Occipital lobe (tissue), 2 donors: ENCODE results near the gene FERMT3. TPM values are rescaled to one million over a fixed set of nuclear protein-coding genes. Genes with fewer than 3 reads are reported as not detected.

Experiments
- DNase-seq: peaks from one replicate; lab custom pipeline; 2025; lab: John Stamatoyannopoulos, UW
- total RNA-seq: library from RNA; depleted of rRNA; stranded (reverse); fragments of >200 nt; gene quantifications from one replicate; pipeline ENCODE4 v1.2.3, GENCODE V29; 2014

Gene FERMT3
- total RNA-seq, 1 donor from 2014 or later, result 1.6 TPM

DNA sequence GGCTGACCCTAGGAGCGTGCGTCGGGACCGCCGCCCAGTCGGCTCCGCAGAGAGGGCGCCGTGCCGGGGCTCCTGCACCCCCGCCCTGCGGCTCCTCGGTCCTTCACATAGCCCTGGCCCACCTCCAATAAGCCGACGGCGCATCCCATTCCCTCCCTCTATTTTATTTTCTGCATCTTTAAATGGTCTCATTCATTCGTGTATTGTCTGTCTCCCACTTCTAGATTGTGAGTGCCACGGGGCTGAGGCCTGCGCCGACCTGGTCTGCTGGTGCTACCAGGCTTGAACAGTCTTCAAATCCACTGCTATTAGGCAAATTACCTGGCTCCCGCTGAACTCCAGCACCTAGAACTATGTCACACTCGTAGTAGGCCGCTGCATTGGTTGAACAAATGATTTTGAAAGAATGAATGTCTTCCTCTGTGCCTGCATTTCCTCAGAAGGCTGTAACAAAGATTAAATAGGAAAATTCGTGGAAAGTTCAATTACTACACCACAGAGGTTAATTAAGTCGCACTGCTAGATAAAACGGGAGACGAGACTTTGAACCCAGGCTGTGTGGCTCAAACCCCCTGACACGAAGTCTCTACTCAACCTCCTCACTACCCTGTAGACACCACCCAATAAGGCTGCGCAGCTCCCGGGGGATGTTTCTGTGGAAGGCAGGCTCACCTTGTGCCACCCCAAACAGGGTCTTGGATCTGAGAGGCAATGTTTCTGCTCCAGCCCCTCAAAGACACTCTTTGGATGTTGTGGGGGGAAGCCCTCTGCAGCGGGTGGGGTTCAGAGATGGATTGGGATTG, 41.4 kb downstream of the FERMT3 start:
- DNase-seq, result no peak

DNA sequence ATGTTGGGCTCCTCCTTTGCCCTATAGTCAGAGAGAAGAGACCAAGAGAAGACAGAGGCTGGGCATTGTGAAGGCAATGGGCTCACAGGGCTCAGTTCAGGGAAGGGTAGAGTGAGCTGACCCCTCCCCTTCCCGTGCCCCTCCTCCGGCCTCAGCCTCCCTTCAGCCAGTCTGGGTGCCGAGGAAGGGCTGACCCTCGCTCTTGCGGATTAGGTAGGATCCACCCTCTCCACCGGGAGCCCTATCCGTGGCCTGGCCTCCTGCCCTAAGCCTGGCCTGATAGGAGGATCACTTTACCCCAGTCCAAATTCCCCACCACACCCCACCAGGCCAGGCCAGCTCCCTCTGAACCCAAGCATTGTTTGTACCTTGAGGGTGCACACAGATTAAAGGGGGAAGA, 42.1 kb downstream of the FERMT3 start:
- no peak for DNase-seq

DNA sequence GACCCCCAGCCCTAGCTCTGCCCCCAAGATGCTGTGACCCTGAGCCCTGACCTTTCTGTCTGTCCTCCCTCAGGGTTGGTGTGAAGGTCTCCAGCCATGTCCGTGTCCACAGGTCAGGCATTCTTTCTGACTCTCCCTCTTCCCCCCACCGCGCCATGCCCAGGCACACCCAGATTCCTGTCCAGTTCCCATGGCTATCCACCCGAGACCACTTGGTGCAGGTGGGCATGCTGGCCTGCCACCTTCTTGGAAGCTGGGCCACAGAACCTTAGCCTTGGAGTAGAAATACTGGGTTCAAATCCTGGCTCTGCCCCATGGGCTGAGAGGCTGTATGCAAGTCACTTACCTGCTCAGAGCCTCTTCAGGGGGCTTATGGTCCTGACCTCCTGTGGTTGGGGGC, 42.5 kb downstream of the FERMT3 start:
- DNase-seq, result no peak

DNA sequence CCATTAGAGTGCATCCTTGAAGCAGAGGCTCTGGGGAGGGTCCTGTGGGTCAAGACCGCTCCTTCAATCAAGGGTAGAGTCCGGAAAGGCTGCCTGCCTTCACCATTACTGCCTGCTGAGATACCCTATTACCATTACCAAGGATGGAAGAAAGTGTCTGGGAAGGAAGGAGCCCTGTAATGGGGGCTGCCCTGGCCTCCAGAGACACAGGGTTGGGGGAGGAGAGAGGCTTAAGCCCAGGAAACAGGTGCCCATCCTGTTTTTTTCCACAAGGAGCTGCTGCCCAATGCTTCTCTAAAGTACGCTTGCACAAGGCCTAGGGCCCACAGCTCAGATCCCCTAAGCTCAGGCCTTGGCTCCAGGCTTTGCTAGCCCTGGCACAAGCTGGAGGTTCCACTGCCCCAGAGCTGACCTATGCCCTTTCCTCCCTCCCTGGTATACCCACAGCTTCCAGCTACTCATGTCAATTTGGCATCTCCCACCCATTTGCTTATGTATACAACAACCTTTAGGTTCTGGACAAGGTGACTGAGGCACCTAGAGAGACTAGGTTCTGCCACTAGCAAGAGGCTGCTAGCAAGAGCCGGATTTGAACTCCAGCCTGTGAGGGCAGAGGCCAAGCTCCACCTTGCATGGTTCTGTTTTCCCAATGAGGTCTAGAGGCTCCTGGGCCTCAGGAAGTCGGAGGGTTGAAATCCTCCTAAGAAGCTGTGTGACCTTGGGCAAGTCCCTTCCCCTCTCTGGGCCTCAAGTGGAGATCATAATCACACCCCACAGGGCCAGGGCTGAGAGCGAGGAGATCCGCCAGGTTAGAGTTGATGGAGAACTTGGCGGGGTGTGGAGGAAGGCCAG, 43.3 kb downstream of the FERMT3 start:
- no peak for DNase-seq

DNA sequence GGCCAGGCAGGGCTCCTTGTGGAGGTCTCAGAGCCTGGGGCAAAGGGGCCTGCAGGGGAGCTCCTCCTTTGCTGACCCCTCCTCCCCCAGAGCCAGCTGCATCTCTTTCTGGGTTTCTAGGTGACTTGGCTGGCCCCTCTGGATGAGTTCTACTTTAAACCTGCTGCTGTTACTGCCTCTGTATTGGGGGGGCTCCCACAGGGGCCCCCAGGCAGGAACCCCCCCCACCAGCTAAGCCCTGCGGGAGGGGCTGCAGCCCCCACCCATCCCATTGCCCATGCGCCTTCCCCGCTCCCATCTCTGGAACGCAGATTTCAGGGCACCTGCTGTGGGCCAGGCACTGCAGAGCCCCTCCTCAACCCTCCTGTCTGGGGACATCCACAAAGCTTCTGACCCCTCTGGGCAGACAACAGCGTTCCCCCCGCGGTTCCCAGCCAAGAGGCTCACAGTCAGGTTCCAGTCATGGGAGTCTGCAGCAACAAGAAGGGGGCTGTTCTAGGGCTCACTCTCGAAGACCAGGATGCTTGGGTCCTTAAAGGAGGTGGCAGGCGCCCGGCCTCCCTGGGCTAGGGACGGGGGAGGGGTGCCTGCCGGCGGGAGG, 44.0 kb downstream of the FERMT3 start:
- no peak for DNase-seq

DNA sequence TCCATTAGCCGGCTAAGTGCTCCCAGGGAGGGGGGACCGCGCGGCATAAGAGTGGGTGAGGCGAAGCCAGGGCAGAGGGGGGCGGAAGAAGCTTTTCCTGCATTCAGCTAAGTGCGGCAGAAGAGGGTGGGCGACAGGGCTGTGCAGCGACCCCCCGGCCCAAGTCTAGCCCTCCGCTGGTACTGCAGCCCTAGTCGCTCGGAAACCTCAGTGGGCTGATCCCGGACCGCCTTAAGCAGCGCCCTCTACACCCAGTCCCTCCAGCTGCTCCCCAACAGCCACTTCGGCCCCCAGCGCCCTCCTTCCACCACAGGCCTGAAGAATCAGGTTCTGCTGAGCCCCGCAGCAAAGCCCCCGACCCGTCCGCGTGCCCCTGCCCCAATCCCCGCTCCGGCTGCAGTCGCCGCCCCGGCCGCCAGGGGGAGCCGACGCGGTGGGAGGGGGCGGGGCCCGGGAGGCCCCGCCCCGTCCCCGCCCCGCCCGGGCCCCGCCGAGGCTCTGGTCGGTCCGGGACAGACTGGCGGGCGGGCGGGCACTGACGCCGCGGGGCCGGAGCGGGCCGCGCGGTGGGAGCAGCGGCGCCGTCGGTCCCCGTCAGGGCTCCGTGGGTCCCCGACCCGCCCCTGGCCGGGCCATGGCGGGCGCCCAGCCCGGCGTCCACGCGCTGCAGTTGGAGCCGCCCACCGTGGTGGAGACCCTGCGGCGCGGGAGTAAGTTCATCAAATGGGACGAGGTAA, 44.7 kb downstream of the FERMT3 start, which contains the start of gene PLCB3:
TSS of gene PLCB3 (plus strand) at position 515 of the 737 bp plus-strand sequence. CDS start at position 635, 120 bp downstream.
- DNase-seq, result no peak

GRCh38 chr11:64251753-64252002, 45.2 kb downstream of the FERMT3 start:
- no peak for DNase-seq

- no peak for DNase-seq
Measured at GRCh38 chr11:64252003-64252872, 45.7 kb downstream of the FERMT3 start.

DNA sequence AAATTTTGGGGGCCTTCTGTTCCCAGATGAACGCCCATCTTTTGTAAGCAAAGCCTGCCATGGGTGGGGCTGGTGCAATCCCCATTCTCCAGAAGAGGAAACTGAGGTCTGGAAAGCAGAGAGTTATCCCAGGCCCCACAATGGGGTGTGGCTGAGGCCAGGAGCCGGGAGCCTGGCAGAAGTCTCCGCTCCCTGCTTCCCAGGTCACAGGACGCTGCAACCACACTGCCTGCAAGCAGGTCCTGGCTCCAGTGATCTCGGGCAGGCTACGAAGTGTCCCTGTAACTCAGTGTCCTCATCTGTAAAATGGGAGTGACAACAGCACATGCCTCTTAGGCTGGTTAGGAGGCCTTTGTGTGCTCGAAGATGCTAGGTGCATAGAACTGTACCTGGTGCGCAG, 46.5 kb downstream of the FERMT3 start:
- no peak for DNase-seq

DNA sequence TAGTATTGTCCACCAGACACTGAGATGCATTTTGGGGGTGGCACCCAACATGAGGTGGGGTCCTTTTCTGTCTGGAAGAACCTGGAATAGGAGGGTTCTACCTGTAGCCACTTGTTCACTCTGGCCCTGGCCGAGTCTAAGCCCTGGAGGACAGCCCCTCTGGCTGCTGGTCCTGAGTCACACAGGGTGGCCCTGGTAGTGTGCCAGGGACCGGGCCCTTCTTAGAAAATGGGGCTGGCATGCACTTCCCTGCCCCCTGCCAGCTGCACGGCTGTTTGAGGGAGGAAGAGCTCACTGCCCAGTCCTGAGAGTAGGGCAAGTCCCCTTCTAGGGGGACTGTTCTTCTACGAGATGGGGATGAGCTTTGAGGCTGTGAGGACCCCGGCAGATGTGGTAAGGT, 47.0 kb downstream of the FERMT3 start:
- DNase-seq, result no peak

DNA sequence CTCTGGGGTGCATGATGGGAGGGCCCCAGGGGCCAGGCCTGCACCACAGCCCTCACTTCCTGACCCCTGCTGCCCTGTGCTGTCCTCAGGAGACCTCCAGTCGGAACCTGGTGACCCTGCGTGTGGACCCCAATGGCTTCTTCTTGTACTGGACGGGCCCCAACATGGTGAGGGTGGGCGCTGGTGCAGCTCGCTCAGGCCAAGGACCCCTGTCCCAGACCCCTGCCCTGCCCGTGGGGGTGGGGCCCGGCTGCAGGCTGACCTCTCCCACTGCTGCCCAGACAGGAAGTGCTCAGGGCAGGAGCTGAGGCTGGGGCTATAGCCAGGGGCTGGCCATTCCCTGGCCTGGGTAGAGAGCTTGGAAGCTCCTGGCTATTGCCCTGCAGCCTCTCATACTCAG, 47.8 kb downstream of the FERMT3 start:
- no peak for DNase-seq

DNA sequence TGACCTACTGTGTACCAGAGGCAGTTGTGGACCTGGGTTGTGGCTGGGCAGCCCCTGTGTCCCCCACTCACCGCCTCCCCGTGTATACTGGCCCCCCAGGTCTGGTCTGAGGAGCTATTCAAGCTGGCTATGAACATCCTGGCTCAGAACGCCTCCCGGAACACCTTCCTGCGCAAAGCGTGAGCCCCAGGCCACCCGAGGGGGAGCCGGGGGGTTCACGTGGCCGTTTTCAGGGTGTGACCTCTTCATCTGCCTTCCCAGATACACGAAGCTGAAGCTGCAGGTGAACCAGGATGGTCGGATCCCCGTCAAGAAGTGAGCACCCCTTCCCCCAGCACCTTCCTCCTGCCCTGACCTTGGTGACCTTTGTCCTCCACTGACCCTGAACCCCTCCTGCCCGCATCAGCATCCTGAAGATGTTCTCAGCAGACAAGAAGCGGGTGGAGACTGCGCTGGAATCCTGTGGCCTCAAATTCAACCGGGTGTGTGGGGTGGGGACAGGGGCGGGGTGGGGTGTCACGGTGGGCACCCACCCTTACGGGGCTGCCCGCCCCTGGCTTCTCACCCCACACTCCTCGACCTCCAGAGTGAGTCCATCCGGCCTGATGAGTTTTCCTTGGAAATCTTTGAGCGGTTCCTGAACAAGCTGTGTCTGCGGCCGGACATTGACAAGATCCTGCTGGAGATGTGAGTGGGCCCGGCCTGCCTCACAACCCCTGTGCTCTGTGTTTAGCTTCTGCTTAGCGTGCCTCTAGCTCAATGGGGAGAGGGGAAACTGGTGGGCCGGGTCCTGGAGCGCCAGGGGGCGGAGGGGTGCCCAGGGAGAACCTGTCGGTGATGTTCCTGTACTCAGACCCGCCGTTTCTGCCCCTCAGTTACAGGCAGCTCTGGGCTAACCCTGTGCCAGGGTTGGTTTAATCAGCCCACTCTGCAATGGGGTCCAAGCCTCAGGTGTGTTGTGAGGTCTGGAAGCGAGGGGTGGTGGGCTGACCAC, 48.9 kb downstream of the FERMT3 start:
- DNase-seq, result no peak

- DNase-seq, result no peak
Measured at GRCh38 chr11:64256300-64256699, 49.8 kb downstream of the FERMT3 start.

- DNase-seq, result no peak
Measured at GRCh38 chr11:64258356-64258755, 51.8 kb downstream of the FERMT3 start.

GRCh38 chr11:64258946-64259532, 52.5 kb downstream of the FERMT3 start:
- DNase-seq, result no peak

DNA sequence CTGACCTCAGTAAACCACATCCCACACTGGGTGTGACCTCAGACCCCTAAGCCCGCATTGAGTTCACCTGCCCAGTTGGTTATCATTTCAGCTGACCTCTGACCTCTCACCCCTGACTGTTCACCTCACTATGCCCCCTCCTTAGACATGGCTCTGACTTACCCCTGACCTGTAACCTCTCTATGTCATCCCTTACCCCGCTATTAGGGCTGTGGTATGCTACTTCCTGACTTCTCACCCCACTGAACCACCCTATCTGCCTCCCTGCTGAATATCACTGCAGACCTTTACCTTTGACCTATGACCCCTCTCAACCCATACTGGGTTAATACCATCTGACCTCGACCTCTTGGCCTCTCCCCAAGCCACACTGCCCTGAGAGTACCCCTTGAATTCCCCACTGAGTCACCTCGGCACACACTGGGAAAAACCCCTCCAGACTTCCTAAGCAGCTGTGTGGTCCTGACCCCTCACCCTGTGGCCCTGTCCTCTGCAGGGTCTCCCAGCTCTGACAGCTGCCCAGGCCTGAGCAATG, 53.1 kb downstream of the FERMT3 start:
- DNase-seq, result no peak

DNA sequence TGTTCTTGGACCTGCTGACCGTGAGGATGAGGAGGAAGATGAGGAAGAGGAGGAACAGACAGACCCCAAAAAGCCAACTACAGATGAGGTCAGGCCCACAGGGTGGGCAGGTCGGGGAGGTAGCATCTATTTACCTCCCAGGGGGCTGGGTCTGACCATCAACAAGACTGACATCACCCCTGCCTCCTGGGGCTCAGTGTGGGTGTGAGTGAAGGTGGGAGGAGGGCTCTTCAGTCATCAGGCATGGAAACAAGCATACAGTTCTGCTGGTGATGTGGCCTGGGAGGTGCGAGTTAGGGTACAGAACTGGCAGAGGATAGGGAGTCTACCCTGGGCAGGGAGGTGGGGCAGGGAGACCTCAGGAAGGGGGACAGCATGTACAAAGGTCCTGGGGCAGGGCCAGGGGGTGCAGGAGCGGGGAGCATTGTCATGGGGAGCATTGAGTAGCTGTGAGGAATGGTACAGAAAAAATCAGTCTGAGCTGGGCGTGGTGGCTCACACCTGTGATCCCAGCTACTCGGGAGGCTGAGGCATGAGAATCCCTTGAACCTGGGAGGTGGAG, 53.7 kb downstream of the FERMT3 start:
- no peak for DNase-seq

DNA sequence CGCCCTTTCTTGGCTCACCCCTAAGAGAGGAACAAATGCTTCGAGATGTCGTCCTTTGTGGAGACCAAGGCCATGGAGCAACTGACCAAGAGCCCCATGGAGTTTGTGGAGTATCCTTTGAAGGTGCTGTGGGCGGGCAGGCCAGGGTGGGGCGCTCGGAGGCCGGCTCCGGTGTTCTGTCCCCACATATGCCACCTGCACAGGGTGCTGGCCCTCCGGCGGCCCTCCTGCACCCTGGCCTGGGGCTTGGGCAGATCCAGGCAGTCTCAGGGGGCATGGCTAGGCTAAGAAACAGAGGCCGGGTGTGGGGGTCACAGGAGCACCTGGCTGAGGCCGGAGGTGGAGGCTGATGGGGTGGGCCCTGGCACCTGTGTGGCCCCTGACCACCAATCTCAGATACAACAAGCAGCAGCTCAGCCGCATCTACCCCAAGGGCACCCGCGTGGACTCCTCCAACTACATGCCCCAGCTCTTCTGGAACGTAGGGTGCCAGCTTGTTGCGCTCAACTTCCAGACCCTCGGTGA, 55.1 kb downstream of the FERMT3 start:
- no peak for DNase-seq
